Breast epithelium (tissue), 4 donors: ENCODE results near the gene NDUFS8. TPM values are rescaled to one million over a fixed set of nuclear protein-coding genes. Genes with fewer than 3 reads are reported as not detected.

Experiments used
- DNase-seq, 2 donors: peaks; one replicate each; pipeline ENCODE4 v3.0.0-alpha.2; 2019; ENCODE audit warnings: low spot score in 2 of 2
- H3K27ac ChIP-seq, 2 donors: fragments of 200-600 bp; sonication (generic) in 1 of 2; one replicate each; pipeline ENCODE4 v1.5.1; 2016 to 2019; ENCODE audit warnings: mild to moderate bottlenecking in 1 of 2
- H3K27me3 ChIP-seq, 2 donors: fragments of 200-600 bp; sonication (generic) in 1 of 2; one replicate each; pipeline versions ENCODE4 v1.5.1 to v1.6.0; 2017 to 2019; ENCODE audit warnings: control low read depth in 1 of 2, mild to moderate bottlenecking in 1 of 2
- H3K36me3 ChIP-seq: fragments of 200-600 bp; one replicate; pipeline ENCODE4 v1.5.1; 2019
- H3K4me1 ChIP-seq, 2 donors: fragments of 200-600 bp; sonication (generic); one replicate each; pipeline ENCODE4 v1.5.1; 2016 to 2019; ENCODE audit warnings: control low read depth in 1 of 2
- H3K4me3 ChIP-seq, 3 donors: fragments of 200-600 bp; sonication (generic); 1 replicate in 2 of 3; 2 replicates in 1 of 3; pipeline ENCODE4 v1.5.1; 2016 to 2019; ENCODE audit warnings: mild to moderate bottlenecking in 3 of 3, moderate library complexity in 2 of 3
- H3K9me3 ChIP-seq, 2 donors: fragments of 200-600 bp; sonication (generic) in 1 of 2; one replicate each; pipeline ENCODE4 v1.5.1; 2016 to 2019; ENCODE audit warnings: control low read depth in 1 of 2
- CTCF ChIP-seq, 3 donors: fragments of 450-650 bp; IDR thresholded peaks; one replicate each; pipeline ENCODE4 v1.5.1; 2016 to 2017; ENCODE audit warnings: antibody characterized with exemption in 3 of 3, mild to moderate bottlenecking in 3 of 3, moderate library complexity in 3 of 3
- POLR2A ChIP-seq: fragments of 450-650 bp; IDR thresholded peaks from one replicate; pipeline ENCODE4 v1.6.1; 2016; ENCODE audit warnings: antibody characterized with exemption, mild to moderate bottlenecking, moderate library complexity
- POLR2AphosphoS5 ChIP-seq, 3 donors: sonication (generic); formaldehyde crosslinking; IDR thresholded peaks; one replicate each; pipeline ENCODE4 v1.6.1; 2017; ENCODE audit warnings: antibody characterized with exemption in 3 of 3
- intact Hi-C: fragments of 100-400 bp; cut with DNase I; formaldehyde crosslinking; loops from one replicate; pipeline ENCODE4 v1.15.1; 2023; ENCODE audit warnings: low total_unique reads
- total RNA-seq, 3 donors: library from RNA; depleted of rRNA; stranded (reverse); fragments of >200 nt; gene quantifications; one replicate each; pipeline ENCODE4 v1.1.0, GENCODE V29; 2016

The NDUFS8 gene
- total RNA-seq, 3 donors from 2014 or later, result 105 to 117 (median 117) TPM

- H3K4me1 ChIP-seq, result no peaks in the 10 kb centered on the region
- H3K27ac ChIP-seq, result no peak overlapping the region
- intact Hi-C loops, result no loop called here
- no peak overlapping the region for H3K4me3 ChIP-seq
- H3K36me3 ChIP-seq, result no peaks in the 10 kb centered on the region
- H3K27me3 ChIP-seq, result no peaks in the 10 kb centered on the region
- H3K9me3 ChIP-seq, result no peaks in the 10 kb centered on the region
- TF ChIP-seq POLR2A (no peak), CTCF (IDR thresholded peaks at IDR 0.05) (no peak), POLR2AphosphoS5 (IDR thresholded peaks at IDR 0.05) (no peak)
- DNase-seq, result no peak
Observed at GRCh38 chr11:68083517-68083916, 53.0 kb downstream of the NDUFS8 start.

Other genes starting within 250 kb of the NDUFS8 start
- 10 to 100 TPM; 40.3 to 63.7 (median 49.8) TPM for gene UNC93B1, start 26.6 kb upstream of the NDUFS8 start, total RNA-seq
- 10 to 100 TPM in 2 of 3 donors, 1 to 10 TPM in 1; 9.8 to 26.4 (median 20.6) TPM for gene ALDH3B1, start 20.4 kb upstream of the NDUFS8 start, total RNA-seq
- 100 to 1,000 TPM in 1 of 3 donors, 10 to 100 TPM in 2; 71.4 to 135 (median 90.3) TPM for gene TCIRG1, start 8.3 kb downstream of the NDUFS8 start, total RNA-seq
- 10 to 100 TPM; 52.1 to 73.0 (median 71.7) TPM for gene CHKA, start 90.7 kb downstream of the NDUFS8 start, total RNA-seq
- 10 to 100 TPM; 35.2 to 74.6 (median 43.9) TPM for gene KMT5B, start 182.6 kb downstream of the NDUFS8 start, total RNA-seq
- gene C11orf24, start 241.3 kb downstream of the NDUFS8 start, total RNA-seq, result 10 to 100 TPM; 11.4 to 22.7 (median 12.5) TPM